HCT116 (cell line): ENCODE data around the gene SYTL2. TPM values are rescaled to one million over a fixed set of nuclear protein-coding genes. Genes with fewer than 3 reads are reported as not detected.

ENCODE experiments used
- ATAC-seq: fragments of 200-7000 bp; cut with Tn5 transposase; 2 replicates; pipeline ENCODE4 v1.9.1; 2020; ENCODE audit warnings: mild to moderate bottlenecking, moderate library complexity
- BruUV-seq: library from RNA; stranded (reverse); fragments of 400-500 nt; replicated peaks from 2 replicates; lab custom pipeline; 2021; lab: Mats Ljungman, UMichigan
- CTCF ChIA-PET: fragments of 300-600 bp; sonication (Branson Sonifier 250); formaldehyde crosslinking; loops from one replicate; lab custom pipeline; 2021; ENCODE audit warnings: antibody characterized with exemption; lab: Charles Lee
- POLR2A ChIA-PET: fragments of 300-600, 350-600 bp; sonication (Branson Sonifier 250); formaldehyde crosslinking; loops from one replicate; lab custom pipeline; 2021; ENCODE audit warnings: antibody characterized with exemption; lab: Charles Lee
- RAD21 ChIA-PET, 2 experiments: fragments of 300-600 bp; sonication (Branson Sonifier 250); formaldehyde crosslinking; loops; one replicate each; lab custom pipeline; 2023; ENCODE audit warnings: low total read pairs in 2 of 2; ENCODE audit not compliant: uncharacterized antibody in 2 of 2, unreplicated experiment in 2 of 2, low non-redundant PET in 1 of 2; lab: Charles Lee
- DNase-seq: peaks from one replicate; pipeline ENCODE4 v3.0.0-alpha.2; 2010; ENCODE audit warnings: low read depth, low spot score
- H2AFZ ChIP-seq: fragments of 200-600 bp; shearing (Covaris generic), sonication (generic); 2 replicates; pipeline ENCODE4 v1.6.1; 2017; ENCODE audit warnings: low read depth, mixed run types, mixed read lengths, antibody characterized with exemption, low read length; ENCODE audit not compliant: poor library complexity, severe bottlenecking
- H3K27ac ChIP-seq: 2 replicates; pipeline ENCODE4 v1.5.1; 2012; ENCODE audit warnings: low read depth, low read length
- H3K27me3 ChIP-seq: fragments of 200-600 bp; sonication (generic); 2 replicates; pipeline ENCODE4 v1.6.1; 2016; ENCODE audit warnings: mixed run types, low read length, mixed read lengths; ENCODE audit not compliant: insufficient read depth
- H3K36me3 ChIP-seq, 2 experiments: fragments of 200-500 bp in 1 of 2; fragments of 200-600 bp in 1 of 2; sonication (Bioruptor generic) in 1 of 2; sonication (generic) in 1 of 2; 2 replicates each; pipeline versions ENCODE4 v1.5.1 to v1.6.1; 2014 to 2016; ENCODE audit warnings: low read length in 2 of 2, inconsistent platforms in 1 of 2, mixed read lengths in 1 of 2, mixed run types in 1 of 2; ENCODE audit not compliant: insufficient read depth in 2 of 2, control insufficient read depth in 1 of 2
- H3K4me1 ChIP-seq, 2 experiments: fragments of 200-600 bp in 1 of 2; sonication (generic) in 1 of 2; 2 replicates each; pipeline versions ENCODE4 v1.5.1 to v1.6.1; 2012 to 2017; ENCODE audit warnings: low read length in 2 of 2, inconsistent platforms in 1 of 2, mild to moderate bottlenecking in 1 of 2, mixed read lengths in 1 of 2, mixed run types in 1 of 2, moderate library complexity in 1 of 2; ENCODE audit not compliant: insufficient read depth in 2 of 2, control insufficient read depth in 1 of 2
- H3K4me2 ChIP-seq: fragments of 200-600 bp; sonication (generic); 2 replicates; pipeline ENCODE4 v1.6.1; 2017; ENCODE audit warnings: mixed run types, low read length, mixed read lengths
- H3K4me3 ChIP-seq, 2 experiments: fragments of 200-600 bp in 1 of 2; sonication (generic) in 1 of 2; replicated peaks in 1 of 2; 2 replicates each; pipeline ENCODE4 v1.5.1; 2011 to 2016; ENCODE audit warnings: low read length in 2 of 2, control low read depth in 1 of 2, low read depth in 1 of 2, mild to moderate bottlenecking in 1 of 2, mixed read lengths in 1 of 2, mixed run types in 1 of 2
- H3K79me2 ChIP-seq: fragments of 200-600 bp; sonication (generic); 2 replicates; pipeline ENCODE4 v1.6.1; 2017; ENCODE audit warnings: mild to moderate bottlenecking, mixed run types, low read length, moderate library complexity, mixed read lengths; ENCODE audit not compliant: insufficient read depth
- H3K9ac ChIP-seq: fragments of 200-600 bp; sonication (generic); 2 replicates; pipeline ENCODE4 v1.6.1; 2016; ENCODE audit warnings: low read length, mixed read lengths
- H3K9me2 ChIP-seq: fragments of 200-600 bp; sonication (generic), shearing (Covaris generic); 2 replicates; pipeline ENCODE4 v1.6.1; 2017; ENCODE audit warnings: mixed run types, mild to moderate bottlenecking, moderate library complexity; ENCODE audit not compliant: insufficient read depth
- H3K9me3 ChIP-seq, 2 experiments: fragments of 200-500 bp in 1 of 2; fragments of 200-600 bp in 1 of 2; sonication (Bioruptor generic) in 1 of 2; sonication (generic) in 1 of 2; 2 replicates each; pipeline ENCODE4 v1.6.1; 2014 to 2017; ENCODE audit warnings: low read length in 2 of 2, mixed read lengths in 2 of 2, inconsistent platforms in 1 of 2, low read depth in 1 of 2, mild to moderate bottlenecking in 1 of 2, mixed run types in 1 of 2, moderate library complexity in 1 of 2; ENCODE audit not compliant: control insufficient read depth in 1 of 2, insufficient read depth in 1 of 2
- H4K20me1 ChIP-seq: fragments of 200-600 bp; sonication (generic), shearing (Covaris generic); 2 replicates; pipeline ENCODE4 v1.6.1; 2017; ENCODE audit warnings: mixed run types, mild to moderate bottlenecking, moderate library complexity; ENCODE audit not compliant: insufficient read depth
- CBX3 ChIP-seq: IDR thresholded peaks from 2 replicates; pipeline ENCODE4 v1.6.1; 2012; ENCODE audit warnings: low read depth
- CEBPB ChIP-seq: IDR thresholded peaks from 2 replicates; pipeline ENCODE4 v1.6.1; 2012; ENCODE audit warnings: low read depth
- ELF1 ChIP-seq: IDR thresholded peaks from 2 replicates; pipeline ENCODE4 v1.6.1; 2012; ENCODE audit warnings: low read depth, borderline replicate concordance
- EZH2 ChIP-seq: fragments of 200-600 bp; sonication (generic); IDR thresholded peaks from 2 replicates; pipeline ENCODE4 v1.6.1; 2017; ENCODE audit warnings: antibody characterized with exemption, mixed run types
- EZH2phosphoT487 ChIP-seq: fragments of 200-600 bp; IDR thresholded peaks from 2 replicates; pipeline ENCODE4 v1.6.1; 2018; ENCODE audit warnings: antibody characterized with exemption, borderline replicate concordance
- JUND ChIP-seq: IDR thresholded peaks from 2 replicates; pipeline ENCODE4 v1.6.1; 2012
- MAX ChIP-seq: IDR thresholded peaks from 2 replicates; pipeline ENCODE4 v1.6.1; 2012
- POLR2A ChIP-seq: IDR thresholded peaks from 2 replicates; pipeline ENCODE4 v1.7.0; 2011; ENCODE audit warnings: borderline replicate concordance; ENCODE audit not compliant: insufficient read depth, insufficient read length; ENCODE audit errors: extremely low read depth
- POLR2AphosphoS5 ChIP-seq: IDR thresholded peaks from 2 replicates; pipeline ENCODE4 v1.6.1; 2011; ENCODE audit warnings: mild to moderate bottlenecking, low read depth, low read length, moderate library complexity
- RAD21 ChIP-seq: IDR thresholded peaks from 2 replicates; pipeline ENCODE4 v1.6.1; 2012; ENCODE audit warnings: low read depth, mild to moderate bottlenecking
- REST ChIP-seq: IDR thresholded peaks from 2 replicates; pipeline ENCODE4 v1.6.1; 2012; ENCODE audit warnings: low read depth
- SIN3A ChIP-seq: IDR thresholded peaks from 2 replicates; pipeline ENCODE4 v1.6.1; 2012; ENCODE audit warnings: low read depth
- SP1 ChIP-seq: IDR thresholded peaks from 2 replicates; pipeline ENCODE4 v1.6.1; 2012; ENCODE audit warnings: low read depth
- SRF ChIP-seq: IDR thresholded peaks from 2 replicates; pipeline ENCODE4 v1.6.1; 2012; ENCODE audit warnings: low read depth
- intact Hi-C: fragments of 100-400 bp; cut with micrococcal nuclease; formaldehyde crosslinking; loops from 2 replicates; pipeline ENCODE4 v1.10.0; 2022
- total RNA-seq: library from RNA; stranded (reverse); gene quantifications from one replicate; pipeline ENCODE4 v1.2.1, GENCODE V29; 2021; ENCODE audit not compliant: unreplicated experiment

Gene SYTL2
- total RNA-seq, 1 experiment from 2014 or later: 12.6 TPM

- POLR2A ChIA-PET: no interaction called here
- no peak for DNase-seq
- Histone ChIP-seq H3K4me3 (no peak overlapping the region), H3K9ac (no peak overlapping the region)
- BruUV-seq: no TSS peak
- no peak for TF ChIP-seq MAX
- TF ChIP-seq SP1: no peak
- TF ChIP-seq SIN3A: no peak
- no peak for TF ChIP-seq EZH2phosphoT487
- TF ChIP-seq ELF1: no peak
- TF ChIP-seq EZH2: no peak
- TF ChIP-seq JUND: no peak
- TF ChIP-seq POLR2AphosphoS5: no peak
- TF ChIP-seq RAD21: no peak
- TF ChIP-seq POLR2A: no peak
- no peak for TF ChIP-seq SRF
- TF ChIP-seq CEBPB: no peak
- TF ChIP-seq CBX3: no peak
- TF ChIP-seq REST: no peak
- TF ChIP-seq, all 23 proteins: peak for 0
- intact Hi-C loops: no loop called here
- ChIA-PET RAD21 (no interaction called here), CTCF (no interaction called here)
- no peaks in the 10 kb centered on the region for H3K9me2 ChIP-seq
- H3K79me2 ChIP-seq: no peaks in the 10 kb centered on the region
- H4K20me1 ChIP-seq: no peaks in the 10 kb centered on the region
- no peaks in the 10 kb centered on the region for H3K27me3 ChIP-seq
- peak overlapping the region; percentile 58; the same call in 1 of the 2 replicates for H3K4me2 ChIP-seq
- peaks cover 27 to 43% of the 10 kb centered on the region in 2 experiments for H3K4me1 ChIP-seq
- no peak overlapping the region for H2AFZ ChIP-seq
- H3K27ac ChIP-seq: peak overlapping the region; percentile 44; the same call in 1 of the 2 replicates
- H3K9me3 ChIP-seq: no peaks in the 10 kb centered on the region; a peak in 1 of 4 replicates
- no peak for ATAC-seq
- peaks cover 0 to 11% of the 10 kb centered on the region in 2 experiments; a peak in 1 of 4 replicates for H3K36me3 ChIP-seq
These were observed 86.0 kb downstream of the SYTL2 start for GRCh38 chr11:85724748-85725465.
